Amygdala (tissue), 56 donors: Measurements from ENCODE around the gene SLFN12L.
"Not testable (repeated sequence)": the region's sequence is repeated elsewhere in the genome, so short reads cannot be mapped to it uniquely, and the experiment has no call there.

Experiments
- DNase-seq, 56 donors: peaks; one replicate each; lab custom pipeline; 2025; lab: John Stamatoyannopoulos, UW

Gene SLFN12L

DNA sequence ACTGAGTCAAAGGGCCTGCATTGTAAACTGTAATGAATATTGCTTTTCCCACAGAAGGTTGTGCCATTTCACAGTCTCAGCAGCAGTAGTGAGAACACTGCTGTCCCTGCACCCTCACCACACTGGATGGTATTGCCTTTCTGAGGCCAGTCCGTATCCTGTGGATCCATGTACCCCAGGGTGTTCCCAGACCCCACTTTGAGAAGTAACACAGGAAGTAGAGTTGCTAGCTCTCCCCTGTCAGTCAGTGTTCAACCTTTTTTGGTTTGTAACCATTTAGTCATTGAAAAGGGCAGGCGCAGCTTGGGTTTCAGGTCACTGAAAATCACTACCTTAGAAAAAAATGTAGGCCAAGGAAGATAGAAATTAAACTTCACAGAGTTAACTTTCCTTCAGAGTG lies 37.9 kb downstream of the SLFN12L start:
- no peak for DNase-seq

DNA sequence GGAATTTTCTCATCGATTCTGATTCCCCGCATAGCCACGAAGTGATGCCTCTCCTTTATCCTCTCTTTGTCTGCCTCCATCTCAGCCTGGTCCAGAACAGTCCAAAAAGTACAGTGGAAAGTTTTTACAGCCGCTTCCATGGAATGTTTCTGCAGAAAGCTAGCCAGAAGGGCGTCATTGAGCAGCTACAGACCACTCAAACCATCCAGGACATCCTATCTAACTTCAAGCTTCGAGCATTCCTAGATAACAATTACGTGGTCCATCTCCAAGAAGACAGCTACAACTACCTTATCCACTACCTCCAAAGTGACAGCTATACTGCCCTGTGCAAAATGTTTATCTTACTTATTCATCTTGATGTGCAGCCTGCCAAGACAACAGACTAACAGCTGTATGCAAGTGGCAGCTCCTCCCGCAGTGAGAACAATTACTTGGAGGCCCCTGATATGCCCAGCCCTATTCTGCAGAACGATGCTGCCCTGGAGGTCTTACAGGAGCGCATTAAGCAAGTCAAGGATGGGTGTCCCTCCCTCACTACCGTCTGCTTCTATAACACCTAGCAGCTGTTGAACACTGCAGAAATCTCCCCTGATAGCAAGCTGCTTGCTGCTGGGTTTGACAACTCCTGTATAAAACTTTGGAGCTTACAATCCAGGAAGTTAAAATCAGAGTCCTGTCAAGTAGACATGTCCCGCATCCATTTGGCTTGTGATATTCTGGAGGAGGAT lies 38.9 kb downstream of the SLFN12L start:
- no peak for DNase-seq

DNA sequence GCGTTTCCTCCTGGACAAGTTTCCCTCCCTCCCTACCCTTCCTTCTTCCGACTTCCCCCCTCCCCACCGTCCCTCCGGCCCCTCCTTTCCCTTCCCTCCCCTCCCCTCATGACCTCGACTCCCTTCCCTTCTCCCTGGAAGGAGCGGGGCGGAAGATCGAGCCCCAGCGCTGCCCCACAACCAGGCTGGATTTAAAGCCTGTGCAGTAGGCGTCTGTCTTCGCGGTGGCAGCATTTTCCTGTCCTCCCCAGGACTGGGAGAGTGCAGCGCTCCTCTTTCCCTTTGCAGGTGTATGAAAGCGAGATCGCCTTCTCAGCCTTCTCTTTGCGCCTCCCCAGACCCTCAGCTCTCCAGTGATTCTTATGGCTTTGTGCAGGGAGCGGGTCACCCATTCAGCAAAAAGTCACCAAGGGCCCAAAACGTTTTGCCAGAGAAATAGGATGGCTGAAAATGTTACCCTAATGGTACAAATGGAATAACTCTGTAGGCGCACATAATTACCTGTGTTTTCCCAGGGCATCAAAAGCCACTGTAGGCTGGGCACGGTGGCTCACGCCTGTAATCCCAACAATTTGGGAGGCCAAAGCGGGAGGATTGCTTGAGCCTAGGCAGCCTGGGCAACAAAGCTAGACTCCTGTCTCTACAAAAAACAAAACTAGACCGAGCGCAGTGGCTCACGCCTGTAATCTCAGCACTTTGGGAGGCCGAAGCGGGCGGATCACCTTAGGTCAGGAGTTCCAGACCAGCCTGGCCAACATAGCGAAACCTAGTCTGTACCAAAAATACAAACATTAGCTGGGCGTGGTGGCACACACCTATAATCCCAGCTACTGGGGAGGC lies 40.8 kb downstream of the SLFN12L start:
- no peak for DNase-seq

DNA sequence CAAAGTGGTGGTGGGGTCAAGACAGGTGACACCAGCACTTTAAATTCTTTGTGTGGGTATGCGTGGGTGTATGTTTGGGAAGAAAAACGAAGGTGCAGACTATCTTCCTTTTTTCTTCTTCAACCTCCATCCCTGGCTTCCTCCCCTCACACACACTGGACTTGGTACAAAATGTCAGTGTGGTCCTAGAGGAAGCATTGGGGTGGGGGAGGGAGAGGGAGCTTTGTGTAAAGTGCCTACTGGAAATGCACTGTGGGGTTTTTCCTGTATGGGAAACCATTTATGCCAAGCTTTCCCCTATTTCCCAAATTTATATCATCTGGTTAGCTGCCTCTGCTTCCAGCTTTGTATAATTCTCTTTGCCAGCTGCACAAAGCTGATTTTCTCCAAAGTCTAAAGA lies 44.4 kb downstream of the SLFN12L start:
- DNase-seq, result no peak

DNA sequence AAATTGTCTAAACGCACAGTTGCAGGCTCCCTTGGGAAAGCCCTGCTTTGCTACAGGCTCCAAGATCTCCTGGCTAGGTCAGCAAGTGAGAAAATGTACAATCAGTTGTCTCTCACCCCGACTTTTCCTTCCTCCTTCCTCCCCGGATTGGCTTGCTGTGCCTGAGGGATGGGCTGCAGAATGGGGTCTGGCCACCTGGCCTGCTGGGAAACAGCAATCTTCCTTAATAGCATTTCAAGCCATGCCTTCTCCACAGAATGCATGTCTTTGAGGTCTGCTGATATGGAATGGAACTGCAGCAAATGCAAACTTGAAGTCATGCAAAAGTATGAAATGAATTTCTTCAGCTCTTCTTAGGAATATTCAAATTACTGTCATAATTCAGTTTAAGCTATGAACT lies 46.1 kb downstream of the SLFN12L start:
- no peak for DNase-seq

DNA sequence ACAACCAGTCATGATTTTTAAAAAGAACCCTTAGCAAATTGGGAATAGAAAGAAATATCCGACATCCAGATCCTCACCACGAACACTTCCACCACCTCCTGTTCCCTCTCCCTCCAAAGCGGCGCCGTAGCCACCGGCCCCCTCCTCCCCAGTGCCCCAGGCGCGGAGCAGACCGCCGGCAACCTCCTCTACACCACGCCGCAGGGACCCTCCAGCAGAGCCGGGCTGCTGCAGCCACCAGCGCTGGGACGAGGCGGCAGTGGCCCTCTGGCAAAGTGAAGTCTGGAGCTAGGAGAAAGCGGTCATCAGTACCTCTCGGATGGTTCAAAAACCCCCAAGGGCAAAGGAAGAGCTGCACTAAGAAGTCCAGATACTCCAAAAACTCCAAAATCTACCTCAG lies 47.5 kb downstream of the SLFN12L start:
- DNase-seq, result no peak

DNA sequence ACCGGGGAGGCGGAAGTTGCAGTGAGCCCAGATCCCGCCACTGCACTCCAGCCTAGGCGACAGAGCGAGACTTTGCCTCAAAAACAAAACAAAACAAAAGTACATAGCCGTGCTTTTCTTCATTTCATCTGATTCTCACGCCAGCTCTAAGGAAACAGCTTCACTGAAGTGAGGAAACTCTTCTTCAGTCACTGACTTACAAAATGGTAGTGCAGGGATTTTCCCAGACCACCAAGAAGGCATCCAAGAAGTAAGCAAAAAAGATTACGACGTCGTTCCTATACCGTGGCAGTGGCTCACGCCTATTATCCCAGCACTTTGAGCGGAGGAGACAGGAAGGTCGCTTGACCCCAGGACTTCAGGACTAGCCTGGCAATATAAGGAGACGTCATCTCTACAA lies 48.5 kb downstream of the SLFN12L start:
- DNase-seq, result no peak

DNA sequence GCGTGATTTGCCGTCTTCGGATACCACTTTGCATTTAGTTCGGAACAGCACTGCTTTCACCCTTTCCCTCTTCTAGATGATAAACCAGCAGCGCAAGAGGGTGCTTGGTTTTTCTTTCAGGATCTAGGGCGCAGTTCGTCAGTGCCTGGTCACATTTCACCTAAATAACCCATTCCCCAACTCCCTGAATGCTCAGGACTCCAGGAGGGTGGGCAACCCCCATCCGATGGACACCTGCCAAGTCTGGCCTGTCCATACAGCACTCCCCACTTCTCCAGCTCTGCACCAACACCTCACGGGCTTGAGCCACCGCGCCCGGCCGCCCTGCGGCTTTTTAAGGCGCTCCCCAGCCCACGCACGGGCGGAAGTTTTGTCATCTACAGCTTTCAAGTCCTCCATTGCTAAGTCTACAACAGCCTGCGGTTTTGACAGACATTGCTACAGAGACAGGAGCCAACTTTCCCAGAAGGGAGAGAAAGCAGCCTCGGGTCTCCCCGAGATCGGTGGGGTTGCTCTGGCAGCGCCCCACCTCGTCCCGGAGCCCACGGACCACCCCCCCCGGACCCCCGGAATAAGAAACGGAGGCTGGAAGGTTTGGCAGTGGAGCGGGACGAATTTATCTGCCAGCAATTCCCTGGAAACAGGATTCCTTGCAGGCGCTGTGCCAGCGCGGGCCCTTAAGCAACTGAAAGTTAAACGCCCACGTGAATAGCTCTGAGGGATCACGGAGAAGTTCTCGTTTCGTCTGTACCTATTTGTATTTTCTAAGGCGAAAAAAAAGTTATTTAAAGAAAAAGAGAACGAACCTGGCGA lies 50.4 kb downstream of the SLFN12L start:
- no peak for DNase-seq

DNA sequence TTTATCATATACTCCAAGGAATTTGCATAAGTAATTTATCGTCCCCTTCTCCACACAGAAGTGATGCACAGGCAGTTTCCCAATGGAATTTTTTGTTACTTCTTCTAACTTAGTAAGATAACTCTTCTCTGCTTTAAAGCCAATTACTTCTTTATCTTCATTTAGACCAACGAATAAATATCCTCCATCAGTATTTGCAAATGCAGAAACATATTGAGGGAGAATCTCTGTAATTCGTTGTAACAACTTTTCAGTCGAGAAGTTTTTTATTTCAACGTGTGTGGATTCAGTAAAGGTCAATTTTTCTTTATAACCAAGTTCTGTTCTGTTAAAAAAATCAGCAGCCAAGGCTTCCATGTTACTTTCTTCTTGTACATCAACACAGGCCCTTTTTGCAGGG lies 58.2 kb downstream of the SLFN12L start:
- DNase-seq, result no peak

DNA sequence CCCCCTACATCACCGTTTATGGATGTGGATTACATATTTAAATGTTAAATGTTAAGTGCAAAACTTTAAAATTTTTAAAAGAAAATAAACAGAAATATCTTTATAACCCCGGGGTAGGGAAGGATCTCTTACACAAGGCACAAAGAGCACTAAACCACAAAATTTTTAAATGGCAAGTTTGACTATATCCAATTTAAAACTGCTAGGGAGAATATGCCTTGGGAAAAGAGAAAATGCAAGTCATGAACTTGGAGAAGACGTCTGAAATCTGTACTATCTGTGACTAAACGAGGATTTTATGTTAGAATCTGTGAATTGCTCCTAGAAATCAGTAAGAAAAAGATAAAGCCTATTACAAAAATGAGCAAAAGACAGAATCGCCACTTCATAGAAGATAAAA lies 60.2 kb downstream of the SLFN12L start:
- no peak for DNase-seq

DNA sequence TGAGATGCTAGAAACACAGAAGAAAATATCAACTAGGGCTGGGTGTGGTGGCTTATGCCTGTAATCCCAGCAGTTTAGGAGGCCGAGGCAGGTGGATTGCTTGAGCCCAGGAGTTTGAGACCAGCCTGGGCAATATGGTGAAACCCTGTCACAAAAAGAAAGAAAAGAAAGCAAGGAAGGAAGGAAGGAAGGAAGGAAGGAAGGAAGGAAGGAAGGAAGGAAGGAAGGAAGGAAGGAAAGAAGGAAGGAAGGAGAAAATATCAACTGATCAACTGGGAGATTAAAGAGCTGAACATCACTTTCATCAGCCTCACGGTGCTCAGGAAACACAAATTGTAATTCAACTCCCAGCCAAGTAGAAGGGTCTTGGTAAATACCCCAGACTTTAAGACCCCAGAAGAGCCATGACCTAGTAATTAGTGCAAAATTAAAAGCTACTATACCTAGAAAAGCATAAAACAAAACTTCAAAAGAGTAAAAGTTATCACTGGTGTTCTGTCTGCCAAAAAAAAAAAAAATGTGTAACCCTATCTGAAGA lies 61.1 kb downstream of the SLFN12L start:
- DNase-seq, result no peak

DNA sequence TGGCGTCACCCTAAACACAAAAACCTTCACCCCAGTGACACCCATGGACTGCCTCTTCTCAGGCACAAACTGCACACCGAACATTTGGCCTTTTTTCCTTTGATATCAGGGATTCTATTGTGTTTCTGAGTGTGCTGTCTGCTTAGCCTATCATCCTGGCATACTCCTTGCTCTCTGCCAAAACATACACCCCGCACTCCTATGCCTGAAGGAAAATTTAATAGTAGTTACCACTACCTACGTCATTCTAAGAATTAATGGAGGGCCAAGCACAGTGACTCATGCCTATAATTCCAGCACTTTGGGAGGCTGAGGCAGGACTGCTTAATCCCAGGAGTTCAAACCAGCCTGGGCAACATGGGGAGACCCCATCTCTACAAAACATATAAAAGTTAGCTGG lies 69.0 kb downstream of the SLFN12L start:
- no peak for DNase-seq

DNA sequence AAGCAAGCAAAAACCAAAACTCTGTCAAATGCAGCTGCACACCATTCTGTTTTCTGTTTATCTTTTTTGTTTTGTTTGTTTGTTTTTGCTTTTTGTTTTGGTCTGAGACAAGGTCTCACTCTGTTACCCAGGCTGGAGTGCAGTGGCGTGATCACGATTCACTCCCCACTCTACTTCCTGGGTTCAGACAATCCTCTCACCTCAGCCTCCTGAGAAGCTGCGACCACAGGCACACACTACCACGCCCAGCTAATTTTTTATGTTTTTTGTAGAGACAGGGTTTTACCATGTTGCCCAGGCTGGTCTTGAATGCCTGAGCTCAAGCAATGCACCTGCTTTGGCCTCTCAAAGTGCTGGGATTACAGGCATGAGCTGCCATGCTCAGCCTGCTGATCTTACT lies 69.7 kb downstream of the SLFN12L start:
- no peak for DNase-seq

DNA sequence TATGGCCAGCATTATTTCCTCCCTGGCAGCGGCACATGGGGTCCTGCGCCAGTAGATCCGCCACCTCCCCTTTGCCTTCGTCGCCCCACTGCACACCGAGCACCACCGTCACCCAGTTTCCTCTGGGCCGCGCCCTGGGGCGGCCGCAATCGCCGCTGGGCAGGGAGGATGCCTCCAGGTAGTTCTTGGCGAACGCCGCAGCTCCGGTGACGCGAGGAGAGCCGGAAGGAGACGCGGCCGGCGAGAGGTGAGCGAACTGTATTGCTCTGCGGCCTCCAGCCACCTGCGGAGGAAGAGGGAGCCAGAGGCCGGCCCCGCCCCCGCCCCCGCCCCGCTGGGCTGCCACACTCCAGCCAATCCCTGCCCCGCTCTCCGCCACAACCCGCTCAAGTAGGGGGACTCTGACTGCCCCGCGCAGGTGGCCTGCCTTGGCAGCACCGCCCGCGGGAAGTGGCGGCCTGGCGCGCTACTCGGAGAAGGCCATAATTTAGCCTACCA lies 77.1 kb downstream of the SLFN12L start:
- DNase-seq, result no peak

DNA sequence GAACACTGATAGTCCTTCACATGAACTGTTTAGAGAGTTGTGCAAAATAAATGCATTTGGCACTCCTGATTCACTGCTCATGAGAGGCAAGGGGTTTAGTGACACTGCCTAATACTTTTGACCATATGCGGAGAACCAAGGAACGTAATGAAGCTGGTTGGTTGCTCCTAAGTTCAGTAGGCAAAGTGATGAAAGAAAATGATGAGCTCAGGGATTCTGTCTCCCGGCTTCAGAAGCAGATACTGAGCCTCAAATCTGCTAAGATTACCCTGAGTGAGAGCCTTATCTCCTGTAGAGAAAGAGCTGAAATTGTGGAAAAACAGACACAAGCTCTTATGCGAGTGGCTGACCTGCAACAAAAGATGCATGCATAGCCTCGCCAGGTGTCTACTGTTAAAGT lies 83.4 kb downstream of the SLFN12L start:
- DNase-seq, result not testable (repeated sequence)

DNA sequence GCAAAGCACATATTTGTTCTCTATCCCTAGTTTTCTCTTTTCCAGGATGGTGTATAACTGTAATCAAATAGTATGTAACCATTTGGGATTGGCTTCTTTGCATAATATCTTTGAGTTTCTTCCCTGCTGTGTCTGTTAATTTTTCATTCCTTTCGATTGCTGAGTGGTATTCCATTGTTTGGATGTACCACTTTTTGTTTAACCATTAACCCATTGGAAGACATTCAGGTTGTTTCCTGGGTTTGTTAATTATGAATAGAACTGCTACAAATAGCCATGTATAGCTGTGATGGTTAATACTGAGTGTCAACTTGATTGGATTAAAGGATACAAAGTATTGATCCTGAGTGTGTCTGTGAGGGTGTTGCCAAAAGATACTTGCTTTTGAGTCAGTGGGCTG lies 84.3 kb downstream of the SLFN12L start:
- no peak for DNase-seq

DNA sequence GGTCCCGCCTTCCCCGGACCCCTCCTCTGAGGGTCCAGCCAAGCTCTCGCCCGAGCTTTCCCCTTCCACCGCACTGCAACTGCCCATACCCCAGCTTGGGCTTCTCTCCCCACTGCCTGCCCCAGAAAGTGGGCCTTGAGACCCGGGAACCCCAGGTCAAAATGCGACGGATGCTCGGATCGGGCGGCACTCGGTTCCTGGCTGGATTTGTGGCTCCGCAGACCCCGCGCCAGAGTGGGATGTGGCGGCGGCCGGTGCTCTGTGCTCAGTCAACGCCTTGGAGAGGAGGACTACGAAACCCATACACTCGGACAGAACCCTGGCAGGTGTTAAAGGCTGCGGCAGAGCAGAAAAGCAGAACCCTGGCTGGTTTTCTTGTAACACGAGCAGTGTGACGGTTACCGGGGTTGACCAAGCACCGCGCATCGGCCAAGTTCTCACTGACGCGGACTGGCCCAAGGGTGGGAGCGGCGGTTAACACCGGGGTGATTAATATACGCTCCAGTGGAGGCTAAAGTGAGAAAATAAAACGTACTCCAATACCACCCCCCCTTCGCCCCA lies 88.0 kb downstream of the SLFN12L start:
- DNase-seq, result no peak

DNA sequence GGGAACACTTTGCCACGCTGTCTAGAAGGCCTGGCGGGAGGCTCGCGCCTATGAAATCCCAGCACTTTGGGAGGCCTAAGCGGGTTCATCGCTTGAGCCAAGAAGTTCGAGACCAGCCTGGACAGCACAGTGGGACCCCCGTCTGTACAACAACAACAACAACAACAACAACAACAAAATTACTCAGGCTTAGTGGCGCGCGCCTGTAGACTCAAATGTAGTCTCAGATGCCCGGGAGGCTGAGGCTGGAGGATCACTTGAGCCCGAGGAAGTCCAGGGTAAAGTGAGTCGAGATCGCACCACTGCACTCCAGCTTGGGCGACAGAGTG lies 88.6 kb downstream of the SLFN12L start:
- DNase-seq, result no peak

DNA sequence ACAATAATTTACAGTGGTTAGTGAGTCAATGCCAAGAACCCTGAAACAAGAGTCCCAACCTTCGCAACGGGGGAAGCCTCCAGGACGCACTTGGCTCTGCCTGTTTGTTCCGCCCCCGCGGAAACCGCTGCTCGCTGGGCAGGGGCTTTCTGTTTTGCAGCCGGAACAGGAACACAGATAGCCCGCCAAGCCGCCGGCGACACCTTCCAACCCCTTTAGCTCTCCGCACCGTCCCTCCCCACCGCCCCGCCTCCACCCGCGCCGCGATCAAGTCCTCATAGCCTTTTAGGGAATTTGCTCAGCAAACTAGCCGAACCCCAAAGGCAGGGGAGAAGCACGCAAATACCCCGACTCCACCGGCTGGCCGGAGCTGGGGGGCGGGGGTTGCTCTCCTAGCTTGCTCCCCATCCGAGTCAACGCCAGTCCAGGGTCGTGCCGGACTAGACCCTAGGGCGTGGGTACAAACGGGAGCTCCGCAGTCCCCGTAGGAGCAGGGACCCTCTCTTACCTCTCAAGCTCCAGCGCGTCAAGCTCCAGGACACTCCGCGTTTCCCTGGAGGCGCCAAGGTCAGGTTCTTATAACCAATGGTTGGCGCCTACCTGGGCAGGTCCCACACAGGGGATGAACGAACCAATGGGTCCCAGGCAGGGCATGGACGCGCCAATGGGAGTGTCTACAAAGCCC lies 89.1 kb downstream of the SLFN12L start, which contains the start of gene SLFN13:
Gene SLFN13 (minus strand): TSS at position 553 of the 685 bp plus-strand sequence. CDS start 3,086 bp downstream, outside the sequence.
- peak in 6 of 56 donors; percentile 1 to 26 (median 10) for DNase-seq

DNA sequence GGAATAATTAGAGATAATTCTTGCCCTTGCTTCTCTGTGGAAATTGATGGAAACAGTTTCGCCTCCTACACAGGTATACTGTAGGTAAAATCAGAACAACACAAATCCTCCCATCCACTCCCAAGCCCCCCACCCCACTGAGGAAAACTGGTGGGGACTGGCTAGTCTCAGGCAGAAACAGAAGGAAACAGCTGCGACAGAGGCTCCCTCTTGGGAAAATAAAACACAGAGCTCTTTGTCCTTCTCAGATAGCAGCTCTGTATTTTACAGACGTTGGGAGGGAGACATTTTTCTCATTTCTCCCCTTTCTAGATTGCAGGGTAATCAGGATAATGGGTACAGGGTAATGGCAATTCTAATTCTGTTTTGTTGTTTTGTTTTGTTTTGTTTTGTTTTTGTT lies 90.0 kb downstream of the SLFN12L start:
- no peak for DNase-seq
